ENCODE data around the gene LSR. TPM values are rescaled to one million over a fixed set of nuclear protein-coding genes. Genes with fewer than 3 reads are reported as not detected.

Gene LSR
- total RNA-seq, 2 donors from 2014 or later, result 7.6 to 9.3 TPM

- Histone ChIP-seq H3K27ac (no peak overlapping the region), H3K4me3 (peak overlapping the region; percentile 73), H3K27me3 (replicated peaks; ENCODE audit: insufficient read depth) (no peaks in the 10 kb centered on the region), H3K4me1 (ENCODE audit: control insufficient read depth in 1 of 2, low read depth in 2 of 2) (peaks cover 0 to 6% of the 10 kb centered on the region in 2 donors), H3K9me3 (no peaks in the 10 kb centered on the region), H3K36me3 (no peaks in the 10 kb centered on the region)
- TF ChIP-seq, protein P1, sequence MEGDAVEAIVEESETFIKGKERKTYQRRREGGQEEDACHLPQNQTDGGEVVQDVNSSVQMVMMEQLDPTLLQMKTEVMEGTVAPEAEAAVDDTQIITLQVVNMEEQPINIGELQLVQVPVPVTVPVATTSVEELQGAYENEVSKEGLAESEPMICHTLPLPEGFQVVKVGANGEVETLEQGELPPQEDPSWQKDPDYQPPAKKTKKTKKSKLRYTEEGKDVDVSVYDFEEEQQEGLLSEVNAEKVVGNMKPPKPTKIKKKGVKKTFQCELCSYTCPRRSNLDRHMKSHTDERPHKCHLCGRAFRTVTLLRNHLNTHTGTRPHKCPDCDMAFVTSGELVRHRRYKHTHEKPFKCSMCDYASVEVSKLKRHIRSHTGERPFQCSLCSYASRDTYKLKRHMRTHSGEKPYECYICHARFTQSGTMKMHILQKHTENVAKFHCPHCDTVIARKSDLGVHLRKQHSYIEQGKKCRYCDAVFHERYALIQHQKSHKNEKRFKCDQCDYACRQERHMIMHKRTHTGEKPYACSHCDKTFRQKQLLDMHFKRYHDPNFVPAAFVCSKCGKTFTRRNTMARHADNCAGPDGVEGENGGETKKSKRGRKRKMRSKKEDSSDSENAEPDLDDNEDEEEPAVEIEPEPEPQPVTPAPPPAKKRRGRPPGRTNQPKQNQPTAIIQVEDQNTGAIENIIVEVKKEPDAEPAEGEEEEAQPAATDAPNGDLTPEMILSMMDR (IDR thresholded peaks at IDR 0.05), result no peak
- no peak for DNase-seq (ENCODE audit: low spot score)
- ATAC-seq (ENCODE audit: insufficient number of reproducible peaks, low FRiP score, low read depth), result no peak
Observed at GRCh38 chr19:35249848-35250711, 1.3 kb downstream of the LSR start.

- no peaks in the 10 kb centered on the region for H3K27me3 ChIP-seq (replicated peaks; ENCODE audit: insufficient read depth)
- DNase-seq (ENCODE audit: low spot score) (no peak), ATAC-seq (ENCODE audit: insufficient number of reproducible peaks, low FRiP score, low read depth) (no peak)
- H3K36me3 ChIP-seq, result no peaks in the 10 kb centered on the region
- no peak overlapping the region for H3K27ac ChIP-seq
- TF ChIP-seq, protein P1 (IDR thresholded peaks at IDR 0.05), result no peak
- H3K4me3 ChIP-seq, result no peak overlapping the region
- peaks cover 0 to 6% of the 10 kb centered on the region in 2 donors for H3K4me1 ChIP-seq (ENCODE audit: control insufficient read depth in 1 of 2, low read depth in 2 of 2)
- no peaks in the 10 kb centered on the region for H3K9me3 ChIP-seq
Observed at GRCh38 chr19:35251456-35251855, 2.7 kb downstream of the LSR start.

DNA sequence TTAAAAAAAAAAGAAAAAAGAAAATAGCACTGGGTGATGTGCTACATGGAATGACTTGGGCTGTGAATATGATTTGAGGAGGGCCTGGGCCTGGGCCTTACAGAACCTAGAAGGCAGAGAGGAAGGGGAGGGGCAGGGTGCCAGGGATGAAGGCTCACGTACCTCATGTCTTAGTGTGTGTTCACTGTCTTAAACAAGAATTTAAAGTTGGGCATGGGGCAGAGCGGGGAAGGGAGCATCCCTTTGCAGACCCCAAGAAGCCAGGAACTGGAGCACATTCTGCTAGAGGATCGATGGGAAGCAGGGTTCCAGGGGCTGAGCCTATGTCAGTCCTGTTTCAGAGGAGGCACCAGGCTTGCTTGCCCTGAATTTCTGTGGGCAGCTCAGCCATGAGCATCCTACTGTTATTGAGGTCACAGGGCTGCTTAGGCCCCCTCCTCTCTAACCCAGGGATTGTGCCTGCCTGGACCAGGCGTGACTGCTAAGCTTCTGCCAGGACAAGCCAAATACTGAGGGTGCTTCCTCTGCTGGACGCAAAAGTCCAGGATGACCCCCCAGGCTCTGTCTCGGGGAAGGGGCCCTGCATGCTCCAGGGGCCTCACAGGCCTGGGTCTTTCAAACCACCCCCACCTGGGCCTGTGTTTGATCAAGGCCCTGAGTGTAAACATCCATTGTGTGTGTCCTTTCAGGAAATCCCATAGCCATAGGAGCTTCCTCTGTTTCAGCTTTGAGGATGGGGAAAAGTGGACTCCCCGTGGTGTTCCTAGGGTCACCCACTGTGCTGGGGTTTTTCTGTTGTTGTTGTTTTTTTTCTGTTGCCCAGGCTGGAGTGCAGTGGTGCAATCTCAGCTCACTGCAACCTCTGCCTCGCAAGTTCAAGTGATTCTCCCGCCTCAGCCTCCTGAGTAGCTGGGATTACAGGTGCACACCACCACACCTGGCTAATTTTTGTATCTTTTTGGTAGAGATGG, 4.8 kb downstream of the LSR start:
- TF ChIP-seq, protein P1 (IDR thresholded peaks at IDR 0.05), result no peak
- DNase-seq (ENCODE audit: low spot score), result no peak
- no peak for ATAC-seq (ENCODE audit: insufficient number of reproducible peaks, low FRiP score, low read depth)
- Histone ChIP-seq H3K36me3 (no peaks in the 10 kb centered on the region), H3K4me1 (ENCODE audit: control insufficient read depth in 1 of 2, low read depth in 2 of 2) (no peaks in the 10 kb centered on the region), H3K27me3 (replicated peaks; ENCODE audit: insufficient read depth) (no peaks in the 10 kb centered on the region), H3K9me3 (no peaks in the 10 kb centered on the region), H3K4me3 (no peak overlapping the region), H3K27ac (no peak overlapping the region)

DNA sequence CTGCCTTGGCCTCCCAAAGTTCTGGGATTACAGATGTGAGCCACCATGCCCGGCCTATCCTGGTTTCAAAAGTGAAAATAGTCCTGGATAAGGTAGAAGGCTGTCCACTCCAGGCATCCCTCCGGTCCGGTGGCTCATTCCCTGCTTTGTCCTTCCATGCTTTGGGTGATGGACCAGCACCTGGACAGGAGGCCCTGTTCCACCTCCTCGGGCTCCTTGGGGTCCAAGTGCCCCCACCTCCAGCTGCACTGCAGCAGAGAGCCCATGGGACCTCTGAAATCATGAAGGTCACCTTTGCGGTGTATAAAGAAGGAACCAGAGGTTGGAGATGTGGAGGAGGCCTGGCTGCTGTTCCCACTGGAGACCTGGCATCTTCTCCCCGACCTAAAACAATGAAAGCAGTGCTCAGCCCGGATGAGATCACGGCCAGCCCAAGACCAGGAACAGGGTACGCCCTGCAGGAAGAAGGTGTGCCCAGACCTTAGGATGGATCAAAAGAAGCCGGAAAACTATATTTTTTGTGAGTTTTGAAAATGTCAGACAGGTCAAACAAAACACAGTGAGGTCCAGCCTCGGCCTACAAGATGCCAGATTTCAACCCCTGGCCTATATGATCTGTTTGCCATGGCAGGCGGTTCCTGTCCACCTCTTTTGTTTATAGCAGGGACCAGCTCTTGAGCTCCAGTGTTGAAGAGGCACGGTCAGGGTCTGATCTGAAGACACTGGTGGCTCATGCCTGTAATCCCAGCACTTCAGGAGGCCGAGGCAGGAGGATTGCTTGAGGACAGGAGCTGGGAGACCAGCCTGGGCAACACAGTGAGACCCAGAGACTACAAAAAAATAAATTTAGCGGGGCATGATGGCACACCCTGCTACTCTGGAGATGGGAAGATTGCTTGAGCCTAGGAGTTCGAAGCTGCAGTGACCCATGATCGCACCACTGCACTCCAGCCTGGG, 5.8 kb downstream of the LSR start:
- TF ChIP-seq, protein P1 (IDR thresholded peaks at IDR 0.05), result no peak
- no peaks in the 10 kb centered on the region for H3K27me3 ChIP-seq (replicated peaks; ENCODE audit: insufficient read depth)
- H3K4me1 ChIP-seq (ENCODE audit: control insufficient read depth in 1 of 2, low read depth in 2 of 2), result no peaks in the 10 kb centered on the region
- no peak for DNase-seq (ENCODE audit: low spot score)
- no peaks in the 10 kb centered on the region for H3K36me3 ChIP-seq
- ATAC-seq (ENCODE audit: insufficient number of reproducible peaks, low FRiP score, low read depth), result no peak
- H3K27ac ChIP-seq, result no peak overlapping the region
- no peaks in the 10 kb centered on the region for H3K9me3 ChIP-seq
- H3K4me3 ChIP-seq, result no peak overlapping the region
